Gastroesophageal sphincter (tissue), 4 donors: Measurements from ENCODE around the gene STARD6. TPM values are rescaled to one million over a fixed set of nuclear protein-coding genes. Genes with fewer than 3 reads are reported as not detected.

Source experiments
- ATAC-seq: fragments of 150-250 bp; one replicate; pipeline ENCODE4 v1.9.1; 2016; ENCODE audit warnings: mild to moderate bottlenecking, moderate library complexity
- H3K27ac ChIP-seq, 4 donors: fragments of 200-600 bp; sonication (generic) in 3 of 4; 1 replicate in 3 of 4; 2 replicates in 1 of 4; pipeline ENCODE4 v1.5.1; 2016 to 2019
- H3K27me3 ChIP-seq: fragments of 200-600 bp; sonication (generic); one replicate; pipeline ENCODE4 v1.5.1; 2019
- H3K36me3 ChIP-seq, 2 donors: fragments of 200-600 bp; sonication (generic); one replicate each; pipeline ENCODE4 v1.5.1; 2019; ENCODE audit warnings: control low read depth in 1 of 2
- H3K4me1 ChIP-seq, 3 donors: fragments of 200-600 bp; sonication (generic); 1 replicate in 2 of 3; 2 replicates in 1 of 3; pipeline ENCODE4 v1.5.1; 2016 to 2019; ENCODE audit warnings: control low read depth in 2 of 3
- H3K4me3 ChIP-seq, 2 donors: fragments of 200-600 bp; sonication (generic); one replicate each; pipeline ENCODE4 v1.5.1; 2019; ENCODE audit warnings: mild to moderate bottlenecking in 1 of 2, moderate library complexity in 1 of 2
- H3K9me3 ChIP-seq, 3 donors: fragments of 200-600 bp; sonication (generic); one replicate each; pipeline ENCODE4 v1.5.1; 2017 to 2019; ENCODE audit warnings: control low read depth in 2 of 3
- CTCF ChIP-seq, 4 experiments: fragments of 200-600 bp in 2 of 4; fragments of 450-650 bp in 2 of 4; sonication (generic) in 1 of 4; IDR thresholded peaks; one replicate each; pipeline ENCODE4 v1.5.1; 2017 to 2019; ENCODE audit warnings: antibody characterized with exemption in 4 of 4, mild to moderate bottlenecking in 2 of 4, moderate library complexity in 2 of 4
- EP300 ChIP-seq: sonication (generic); formaldehyde crosslinking; IDR thresholded peaks from one replicate; pipeline ENCODE4 v1.6.1; 2017; ENCODE audit warnings: antibody characterized with exemption, mild to moderate bottlenecking
- POLR2A ChIP-seq, 2 donors: fragments of 450-650 bp; IDR thresholded peaks; one replicate each; pipeline ENCODE4 v1.6.1; 2017; ENCODE audit warnings: antibody characterized with exemption in 2 of 2, mild to moderate bottlenecking in 2 of 2, moderate library complexity in 1 of 2
- POLR2AphosphoS5 ChIP-seq: sonication (generic); formaldehyde crosslinking; IDR thresholded peaks from one replicate; pipeline ENCODE4 v1.6.1; 2017; ENCODE audit warnings: antibody characterized with exemption
- WGBS, 2 donors: methylation state at CpG; one replicate each; pipeline ENCODE4 v1.1.5; 2018; ENCODE audit warnings: low coverage in 1 of 2; 5-methylcytosine and 5-hydroxymethylcytosine counted together
- total RNA-seq, 4 donors: library from RNA; depleted of rRNA; stranded (reverse); fragments of >200 nt; gene quantifications; one replicate each; pipeline ENCODE4 v1.1.0, GENCODE V29; 2016

Gene STARD6
- total RNA-seq = not detected

GRCh38 chr18:54357660-54358494, at the start of gene STARD6, which contains the start of gene C18orf54:
Gene STARD6, minus strand, starts transcription at chr18:54357858. Its CDS starts 3,285 bp downstream, at chr18:54354573.
Gene C18orf54, plus strand, starts transcription at chr18:54357906. Its CDS starts 2,667 bp downstream, at chr18:54360573.
- TF ChIP-seq POLR2A (IDR thresholded peaks at IDR 0.05) = no peak
- peak in 2 of 4 experiments; percentile 21 to 58 for TF ChIP-seq CTCF (IDR thresholded peaks at IDR 0.05)
- peak; percentile 7 for TF ChIP-seq POLR2AphosphoS5
- Histone ChIP-seq H3K4me3 (peak within 1 kb of the TSS; percentile 71 to 90), H3K27me3 (no peaks in the 10 kb centered on the region), H3K27ac (peak within 1 kb of the TSS in 3 of 4 donors; percentile 47 to 78 (median 58)), H3K4me1 (peaks cover 0 to 12% (median 0%) of the 10 kb centered on the region in 3 donors), H3K36me3 (peaks cover 0 to 5% of the 10 kb centered on the region in 2 donors), H3K9me3 (no peaks in the 10 kb centered on the region)
- ATAC-seq = peak; percentile 97
- 0% methylated on average over 8 to 23 of the region's 62 CpGs for WGBS, 2 donors

GRCh38 chr18:54405290-54405689, 47.6 kb upstream of the STARD6 start:
- H3K4me3 ChIP-seq = no peak overlapping the region
- no peaks in the 10 kb centered on the region for H3K9me3 ChIP-seq
- H3K27ac ChIP-seq = no peak overlapping the region
- no peak for ATAC-seq
- H3K36me3 ChIP-seq = no peaks in the 10 kb centered on the region
- TF ChIP-seq POLR2A (IDR thresholded peaks at IDR 0.05) (no peak), CTCF (IDR thresholded peaks at IDR 0.05) (no peak), EP300 (no peak), POLR2AphosphoS5 (no peak)
- no peaks in the 10 kb centered on the region for H3K4me1 ChIP-seq
- H3K27me3 ChIP-seq = no peaks in the 10 kb centered on the region

GRCh38 chr18:54396760-54397159, 39.1 kb upstream of the STARD6 start:
- ATAC-seq = no peak
- TF ChIP-seq EP300 = no peak
- no peak for TF ChIP-seq POLR2A (IDR thresholded peaks at IDR 0.05)
- H3K27me3 ChIP-seq = no peaks in the 10 kb centered on the region
- no peaks in the 10 kb centered on the region for H3K4me1 ChIP-seq
- H3K36me3 ChIP-seq = no peaks in the 10 kb centered on the region
- WGBS, 2 donors = 53 to 75% methylated on average over 1 of the region's 1 CpG
- H3K9me3 ChIP-seq = no peaks in the 10 kb centered on the region
- H3K4me3 ChIP-seq = no peak overlapping the region
- H3K27ac ChIP-seq = no peak overlapping the region

- WGBS, 2 donors = 57 to 77% methylated on average over 1 of the region's 1 CpG
- TF ChIP-seq CTCF (IDR thresholded peaks at IDR 0.05) (no peak), POLR2AphosphoS5 (no peak), EP300 (no peak), POLR2A (IDR thresholded peaks at IDR 0.05) (no peak)
- H3K27me3 ChIP-seq = no peaks in the 10 kb centered on the region
- no peaks in the 10 kb centered on the region for H3K9me3 ChIP-seq
- no peaks in the 10 kb centered on the region for H3K4me1 ChIP-seq
- ATAC-seq = no peak
- no peak overlapping the region for H3K27ac ChIP-seq
- H3K36me3 ChIP-seq = no peaks in the 10 kb centered on the region
- no peak overlapping the region for H3K4me3 ChIP-seq
Measured at GRCh38 chr18:54393648-54394294, 36.1 kb upstream of the STARD6 start.

- WGBS, 2 donors = 36 to 39% methylated on average over 3 of the region's 3 CpGs
- no peaks in the 10 kb centered on the region for H3K4me1 ChIP-seq
- ATAC-seq = no peak
Measured at GRCh38 chr18:54392543-54393023, 34.9 kb upstream of the STARD6 start.

More at GRCh38 chr18:54392543-54393023, 34.9 kb upstream of the STARD6 start:
- no peaks in the 10 kb centered on the region for H3K27me3 ChIP-seq
- no peak overlapping the region for H3K4me3 ChIP-seq
- H3K9me3 ChIP-seq = no peaks in the 10 kb centered on the region
- TF ChIP-seq CTCF (IDR thresholded peaks at IDR 0.05) (peak; percentile 33 to 69 (median 41)), POLR2A (IDR thresholded peaks at IDR 0.05) (no peak)
- no peaks in the 10 kb centered on the region for H3K36me3 ChIP-seq
- no peak overlapping the region for H3K27ac ChIP-seq
